ENCODE data around the gene GSX1. TPM values are rescaled to one million over a fixed set of nuclear protein-coding genes. Genes with fewer than 3 reads are reported as not detected.
A peak's percentile ranks its signal among the peaks of the same experiment; 100 is the strongest.

The GSX1 gene
- total and polyA plus RNA-seq, 2 donors (not counting 1 experiment from before 2014, with no cell fraction given) = not detected

GRCh38 chr13:27820524-27821482, 28.5 kb downstream of the GSX1 start:
- no peak overlapping the region for H3K9ac ChIP-seq (ENCODE audit: insufficient read depth, low read length)
- no peak overlapping the region for H3K4me3 ChIP-seq (replicated peaks in 1 of 4; ENCODE audit: control extremely low read depth in 1 of 4, insufficient read depth in 1 of 4, low read depth in 3 of 4, low read length in 4 of 4)
- H3K79me2 ChIP-seq (ENCODE audit: control insufficient read depth, insufficient read depth, low read length) = no peaks in the 10 kb centered on the region
- H3K4me1 ChIP-seq (ENCODE audit: control insufficient read depth, extremely low read depth, insufficient read depth, low read length) = no peaks in the 10 kb centered on the region
- no peaks in the 10 kb centered on the region for H4K20me1 ChIP-seq (ENCODE audit: control insufficient read depth, extremely low read depth, insufficient read depth, low read length)
- TF ChIP-seq EZH2 (IDR thresholded peaks at IDR 0.05; ENCODE audit: low read length, missing control alignments) (no peak), CTCF (conservative IDR thresholded peaks at IDR 0.05 in 1 of 2, IDR thresholded peaks at IDR 0.05 in 1 of 2; ENCODE audit: low read depth in 1 of 2, low read length in 2 of 2) (no peak)
- no peak overlapping the region for H3K27ac ChIP-seq (ENCODE audit: insufficient read depth, low read length)
- H3K4me2 ChIP-seq (ENCODE audit: extremely low read depth, insufficient read depth, low read length) = no peak overlapping the region
- no peak overlapping the region for H2AFZ ChIP-seq (ENCODE audit: low read length)
- H3K27me3 ChIP-seq (ENCODE audit: control insufficient read depth, insufficient read depth, low read length) = peaks cover 4% of the 10 kb centered on the region
- no peaks in the 10 kb centered on the region for H3K9me3 ChIP-seq (ENCODE audit: control insufficient read depth, insufficient read depth, low read depth, low read length)
- no peaks in the 10 kb centered on the region for H3K36me3 ChIP-seq (ENCODE audit: control insufficient read depth, insufficient read depth, low read length)
- DNase-seq (ENCODE audit: low read depth in 2 of 2) = no peak

DNA sequence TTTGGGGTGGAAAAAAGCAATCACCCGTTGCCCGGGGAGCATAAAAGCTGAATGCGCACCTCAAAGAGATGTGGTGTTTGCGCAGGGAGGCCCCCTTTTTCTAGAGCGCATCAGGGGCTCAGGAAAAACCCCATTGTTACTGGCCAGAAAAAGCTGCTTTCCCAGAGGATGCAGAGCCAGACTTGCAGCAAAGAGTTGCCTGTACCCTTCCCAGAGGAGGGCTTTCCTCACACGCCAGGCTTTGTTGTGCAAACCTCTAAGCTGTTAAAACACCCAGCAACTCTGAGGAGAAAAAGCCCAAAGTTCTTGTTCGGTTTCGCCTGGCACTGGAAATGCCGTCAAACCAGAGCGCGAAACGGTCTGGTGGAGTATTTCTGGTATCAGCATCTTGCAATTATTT, 29.3 kb downstream of the GSX1 start:
- Histone ChIP-seq H3K79me2 (ENCODE audit: control insufficient read depth, insufficient read depth, low read length) (no peaks in the 10 kb centered on the region), H3K27me3 (ENCODE audit: control insufficient read depth, insufficient read depth, low read length) (peaks cover 4% of the 10 kb centered on the region), H3K36me3 (ENCODE audit: control insufficient read depth, insufficient read depth, low read length) (no peaks in the 10 kb centered on the region), H3K4me3 (replicated peaks in 1 of 4; ENCODE audit: control extremely low read depth in 1 of 4, insufficient read depth in 1 of 4, low read depth in 3 of 4, low read length in 4 of 4) (no peak overlapping the region), H3K9me3 (ENCODE audit: control insufficient read depth, insufficient read depth, low read depth, low read length) (no peaks in the 10 kb centered on the region), H3K9ac (ENCODE audit: insufficient read depth, low read length) (no peak overlapping the region), H2AFZ (ENCODE audit: low read length) (no peak overlapping the region), H3K27ac (ENCODE audit: insufficient read depth, low read length) (no peak overlapping the region), H3K4me2 (ENCODE audit: extremely low read depth, insufficient read depth, low read length) (no peak overlapping the region), H3K4me1 (ENCODE audit: control insufficient read depth, extremely low read depth, insufficient read depth, low read length) (no peaks in the 10 kb centered on the region), H4K20me1 (ENCODE audit: control insufficient read depth, extremely low read depth, insufficient read depth, low read length) (no peaks in the 10 kb centered on the region)
- DNase-seq (ENCODE audit: low read depth in 2 of 2) = peak in 1 of 2 donors; percentile 4
- TF ChIP-seq EZH2 (IDR thresholded peaks at IDR 0.05; ENCODE audit: low read length, missing control alignments) (no peak), CTCF (conservative IDR thresholded peaks at IDR 0.05 in 1 of 2, IDR thresholded peaks at IDR 0.05 in 1 of 2; ENCODE audit: low read depth in 1 of 2, low read length in 2 of 2) (no peak)

DNA sequence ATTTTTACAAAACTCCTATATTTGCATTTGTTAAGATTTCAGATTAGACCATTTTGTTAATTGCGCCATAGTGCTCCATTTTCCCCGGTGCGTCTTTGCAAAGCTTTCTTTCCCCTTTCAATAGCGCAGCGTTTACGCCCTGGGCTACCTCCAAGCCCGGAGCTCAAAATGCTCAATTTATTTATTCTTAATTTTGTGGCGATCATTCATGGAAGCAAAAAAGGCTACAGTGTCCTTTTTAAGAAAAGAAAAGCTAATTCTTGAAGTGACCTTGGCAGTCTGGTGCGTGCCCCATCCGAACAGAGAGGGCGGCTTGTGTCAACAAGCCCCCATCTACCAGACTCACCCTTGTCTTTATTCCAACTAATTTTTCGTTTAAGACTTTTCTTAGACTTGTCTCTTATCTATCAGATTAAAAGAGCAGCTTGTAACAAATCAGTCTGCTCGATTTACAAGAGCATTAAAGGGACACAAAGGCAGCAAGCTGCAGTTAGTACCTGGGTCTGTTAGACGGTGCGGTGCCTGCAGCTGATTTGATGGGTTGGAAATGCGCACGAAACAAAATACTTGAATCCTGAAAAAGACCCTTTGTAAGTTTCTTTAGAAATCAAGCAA, 30.1 kb downstream of the GSX1 start:
- Histone ChIP-seq H3K4me2 (ENCODE audit: extremely low read depth, insufficient read depth, low read length) (no peak overlapping the region), H3K4me1 (ENCODE audit: control insufficient read depth, extremely low read depth, insufficient read depth, low read length) (no peaks in the 10 kb centered on the region), H3K4me3 (replicated peaks in 1 of 4; ENCODE audit: control extremely low read depth in 1 of 4, insufficient read depth in 1 of 4, low read depth in 3 of 4, low read length in 4 of 4) (no peak overlapping the region), H2AFZ (ENCODE audit: low read length) (no peak overlapping the region), H3K27me3 (ENCODE audit: control insufficient read depth, insufficient read depth, low read length) (peaks cover 4% of the 10 kb centered on the region), H3K79me2 (ENCODE audit: control insufficient read depth, insufficient read depth, low read length) (no peaks in the 10 kb centered on the region), H4K20me1 (ENCODE audit: control insufficient read depth, extremely low read depth, insufficient read depth, low read length) (no peaks in the 10 kb centered on the region), H3K9me3 (ENCODE audit: control insufficient read depth, insufficient read depth, low read depth, low read length) (no peaks in the 10 kb centered on the region), H3K9ac (ENCODE audit: insufficient read depth, low read length) (no peak overlapping the region), H3K27ac (ENCODE audit: insufficient read depth, low read length) (no peak overlapping the region), H3K36me3 (ENCODE audit: control insufficient read depth, insufficient read depth, low read length) (no peaks in the 10 kb centered on the region)
- DNase-seq (ENCODE audit: low read depth in 2 of 2) = peak in 1 of 2 donors; percentile 21
- TF ChIP-seq EZH2 (IDR thresholded peaks at IDR 0.05; ENCODE audit: low read length, missing control alignments) (no peak), CTCF (conservative IDR thresholded peaks at IDR 0.05 in 1 of 2, IDR thresholded peaks at IDR 0.05 in 1 of 2; ENCODE audit: low read depth in 1 of 2, low read length in 2 of 2) (no peak)
